Measurements from ENCODE around the gene MAPK4.

DNA sequence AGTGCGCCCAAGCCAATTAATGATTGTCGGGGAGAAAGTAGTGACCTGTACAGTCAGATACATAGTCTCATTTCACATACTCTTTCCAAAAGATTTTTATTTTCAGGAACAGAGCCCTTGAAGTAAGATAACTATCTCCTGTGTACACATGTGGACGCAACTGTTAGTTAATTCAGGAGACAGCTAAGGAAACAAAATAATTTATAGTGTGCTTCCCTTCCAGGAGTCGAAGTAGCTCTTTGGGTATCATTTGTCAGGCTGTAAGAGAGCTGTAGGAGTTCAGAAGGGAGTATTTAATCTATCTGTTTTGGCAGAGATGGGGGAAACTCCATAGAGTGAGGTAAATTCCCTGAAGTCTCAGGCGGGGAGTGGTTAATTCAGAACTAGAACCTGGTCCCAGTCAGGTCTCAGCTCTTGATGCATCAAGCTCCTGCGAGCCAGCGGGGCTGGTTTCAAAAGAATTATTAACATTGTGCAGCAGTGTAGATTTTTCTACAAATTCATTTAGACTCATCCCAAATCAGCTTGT lies 63.0 kb downstream of the MAPK4 start:
- TF ChIP-seq YY1 (IDR thresholded peaks at IDR 0.05; ENCODE audit: insufficient read depth, insufficient read length) (no peak), ZNF274 (IDR thresholded peaks at IDR 0.05; ENCODE audit: low read depth, low read length) (no peak)

Data from NT2/D1 (cell line).